GM19240 (cell line): ENCODE results near the gene CBX3.
"Not testable (repeated sequence)": the region's sequence is repeated elsewhere in the genome, so short reads cannot be mapped to it uniquely, and the experiment has no call there.

Experiments
- DNase-seq: peaks from one replicate; pipeline ENCODE4 v3.0.0; 2011; ENCODE audit warnings: low spot score; ENCODE audit not compliant: insufficient read length

Gene CBX3

DNA sequence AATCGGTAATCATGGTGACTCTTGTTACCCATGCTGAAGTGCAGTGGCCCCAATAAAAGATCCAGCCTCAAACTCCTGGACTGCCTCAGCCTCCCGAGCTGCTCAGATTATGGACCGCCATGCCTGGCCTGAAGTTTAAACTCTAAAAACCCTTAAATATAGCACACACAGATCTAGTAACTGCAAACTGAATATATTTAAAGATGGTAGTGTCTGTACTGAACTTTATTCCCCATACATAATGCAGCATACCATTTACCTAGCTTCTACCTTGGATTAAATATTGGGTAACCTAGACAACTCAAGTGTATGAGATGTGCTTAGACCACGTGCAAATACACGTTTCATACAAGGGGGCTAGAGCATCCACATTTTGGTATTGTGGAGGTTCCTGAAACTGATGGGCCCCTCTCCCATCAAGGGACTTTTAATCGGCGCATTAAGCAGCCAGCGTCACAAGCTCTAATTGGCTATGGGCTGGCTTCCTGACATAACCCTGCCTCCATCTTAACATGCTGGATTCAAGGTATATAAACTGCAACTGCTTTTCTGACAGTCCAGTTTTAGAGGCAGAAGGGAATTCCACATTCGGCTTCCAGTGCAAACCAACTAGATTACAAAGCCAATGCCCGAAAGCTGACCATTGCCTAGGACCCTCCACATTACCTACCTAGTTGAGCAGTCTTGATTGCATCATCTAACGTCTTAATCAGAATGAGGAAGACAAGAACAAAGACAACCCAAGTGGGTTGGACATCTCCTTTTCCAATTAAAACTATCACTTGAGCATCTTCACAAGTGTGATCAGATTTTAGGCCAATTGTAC lies 14.0 kb upstream of the CBX3 start:
- DNase-seq = no peak

DNA sequence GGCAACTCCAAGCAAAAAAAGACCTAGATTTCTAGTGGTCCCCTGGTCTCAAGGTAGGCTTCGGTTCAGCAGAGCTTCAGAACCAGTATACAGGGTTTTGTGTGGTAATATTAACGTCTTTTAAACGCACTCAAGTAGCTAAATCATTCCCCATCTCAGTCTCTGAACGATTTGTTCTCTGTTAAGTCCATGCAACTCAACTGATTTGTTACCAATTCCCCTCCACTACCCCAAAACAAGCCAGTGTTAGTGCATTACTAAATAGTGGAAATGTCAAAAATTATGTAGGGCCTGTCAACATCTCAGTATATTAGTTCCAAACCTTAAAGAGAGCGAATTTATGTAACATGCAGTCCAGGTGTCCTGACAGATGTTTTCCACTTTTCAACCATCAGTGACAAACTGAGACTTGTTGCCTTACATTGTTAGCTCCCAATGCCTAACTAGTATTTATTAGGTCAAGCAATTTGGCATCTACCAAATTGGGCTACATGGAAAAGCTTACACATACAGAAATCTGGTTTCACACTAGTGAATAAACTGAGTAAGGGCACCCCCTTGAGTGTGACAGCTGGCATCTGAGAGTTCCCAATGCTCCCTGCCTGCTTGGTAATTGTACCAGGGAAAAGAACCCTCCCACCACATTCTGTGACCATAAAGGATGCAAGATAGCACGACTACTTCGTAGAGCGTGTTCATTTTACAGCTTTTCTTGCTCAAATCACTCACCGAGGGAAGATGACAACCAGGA lies 13.2 kb upstream of the CBX3 start:
- no peak for DNase-seq

DNA sequence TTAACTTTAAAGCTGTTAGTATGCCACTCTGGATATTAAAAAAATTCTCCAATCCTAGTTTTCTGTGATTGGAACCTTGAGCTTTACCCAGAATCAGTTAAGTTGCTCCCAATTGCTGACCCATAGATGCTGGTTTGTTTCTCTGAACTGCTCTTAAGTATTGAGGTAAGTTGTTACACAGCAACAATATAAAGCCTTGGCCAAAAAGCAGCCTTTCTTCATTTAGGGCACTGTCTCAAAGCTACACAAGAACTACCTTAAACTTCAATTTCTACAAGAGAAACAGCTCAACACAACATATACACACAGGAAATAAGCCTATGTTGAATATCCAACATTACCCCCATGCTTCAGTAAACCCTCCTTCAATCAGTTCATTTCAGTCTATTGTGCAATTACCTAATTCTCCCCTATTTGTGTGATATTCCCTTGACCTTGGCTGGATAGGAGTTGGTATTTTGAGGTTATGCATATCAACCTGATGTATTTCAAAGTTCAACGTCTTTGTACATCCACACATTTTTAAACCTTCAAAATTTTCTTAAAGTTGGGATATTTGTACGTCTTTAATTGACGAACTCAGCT lies 12.5 kb upstream of the CBX3 start:
- DNase-seq = no peak

DNA sequence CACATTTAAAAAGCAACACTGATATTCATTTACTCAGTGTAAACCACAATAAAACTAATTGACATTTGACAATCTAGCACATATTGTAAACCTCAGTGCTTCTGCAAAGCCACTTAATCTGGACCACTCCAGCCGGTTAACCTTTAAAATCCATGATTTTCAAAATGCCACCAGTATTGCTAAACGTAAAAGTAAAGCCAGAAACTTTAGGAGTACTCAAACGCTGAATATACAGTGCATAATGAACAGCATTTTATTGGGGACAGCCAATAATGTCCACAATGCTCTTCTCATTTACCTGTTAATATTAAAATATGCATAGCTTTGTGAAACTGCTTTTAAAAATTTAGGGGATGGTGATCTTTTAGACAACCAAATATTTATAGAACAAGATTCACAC lies 11.8 kb upstream of the CBX3 start:
- DNase-seq = no peak

DNA sequence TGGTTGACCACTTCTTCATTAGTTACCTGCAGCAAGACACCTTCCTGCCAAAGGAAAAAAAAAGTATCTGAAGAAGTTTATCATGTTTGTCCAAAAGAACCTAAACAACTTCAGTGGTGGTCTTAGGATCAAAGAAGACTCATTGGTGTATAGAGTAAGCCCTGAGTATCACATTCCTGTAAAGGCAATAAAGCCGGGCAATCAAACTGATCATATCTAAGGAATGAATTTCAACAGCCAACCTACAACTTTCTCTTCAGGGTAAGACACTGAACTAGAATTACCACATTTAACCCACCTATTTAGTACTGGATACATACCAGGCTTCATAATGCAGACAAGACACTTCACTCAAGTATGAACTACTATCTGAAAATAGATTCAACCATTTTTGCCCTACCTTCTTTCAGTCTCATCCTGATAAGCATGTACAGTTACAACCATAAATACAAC lies 11.1 kb upstream of the CBX3 start:
- DNase-seq = no peak

DNA sequence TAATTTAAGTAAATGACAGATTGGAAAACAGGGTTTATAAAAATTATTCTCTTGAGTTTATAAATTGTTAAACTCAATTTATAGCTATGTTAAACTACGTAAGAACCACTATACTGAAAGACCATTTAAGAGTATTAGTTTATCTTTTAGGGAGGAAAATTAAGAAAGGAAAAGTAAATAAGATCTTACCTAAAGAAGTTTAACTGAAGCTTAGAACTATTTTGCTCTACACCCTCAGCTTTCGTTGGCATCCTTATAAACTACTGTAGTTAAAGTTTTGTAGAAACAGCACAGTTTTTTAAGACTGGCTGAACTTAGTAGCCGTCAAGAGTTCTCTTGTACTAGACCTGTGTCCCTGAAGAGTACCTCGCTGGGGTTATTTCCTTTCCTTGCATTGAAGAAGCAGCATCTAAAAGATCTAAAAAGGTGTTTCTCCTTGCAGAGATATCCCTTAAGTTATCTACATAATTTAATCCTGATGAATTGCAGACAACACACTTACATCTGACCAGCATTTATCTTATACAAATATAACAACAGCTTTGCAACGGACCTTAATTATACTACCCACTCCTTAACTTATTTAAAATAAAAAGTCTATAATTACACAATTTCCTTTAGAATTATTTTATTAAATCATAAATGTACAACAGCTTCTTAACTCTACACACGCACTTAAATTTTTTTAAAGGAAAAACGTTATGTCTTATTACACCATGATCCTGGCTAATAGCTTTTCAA lies 10.1 kb upstream of the CBX3 start:
- DNase-seq = no peak

DNA sequence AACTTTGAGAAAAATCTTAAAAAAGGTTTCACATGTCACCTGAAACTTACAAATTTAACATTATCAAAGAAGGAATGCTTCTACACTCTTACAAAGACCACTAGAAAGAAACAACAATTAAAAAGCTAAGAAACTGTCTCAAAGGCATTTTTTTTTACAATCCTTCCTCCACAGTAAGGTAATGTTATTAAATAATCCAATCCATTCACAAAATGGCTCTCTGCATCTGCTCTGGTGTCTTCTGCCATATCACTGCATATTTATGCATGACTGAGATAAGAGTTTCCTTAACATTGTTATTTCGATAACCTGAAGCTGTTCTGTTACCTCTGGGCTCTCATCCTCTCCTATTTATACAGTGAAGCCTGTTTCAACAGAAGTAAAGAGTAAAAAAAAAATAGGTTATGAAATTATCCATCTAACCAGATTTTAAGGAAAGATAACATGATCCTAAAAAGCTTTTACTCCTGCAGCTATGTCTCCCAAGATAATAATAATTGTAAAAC lies 9.5 kb upstream of the CBX3 start:
- DNase-seq = no peak

DNA sequence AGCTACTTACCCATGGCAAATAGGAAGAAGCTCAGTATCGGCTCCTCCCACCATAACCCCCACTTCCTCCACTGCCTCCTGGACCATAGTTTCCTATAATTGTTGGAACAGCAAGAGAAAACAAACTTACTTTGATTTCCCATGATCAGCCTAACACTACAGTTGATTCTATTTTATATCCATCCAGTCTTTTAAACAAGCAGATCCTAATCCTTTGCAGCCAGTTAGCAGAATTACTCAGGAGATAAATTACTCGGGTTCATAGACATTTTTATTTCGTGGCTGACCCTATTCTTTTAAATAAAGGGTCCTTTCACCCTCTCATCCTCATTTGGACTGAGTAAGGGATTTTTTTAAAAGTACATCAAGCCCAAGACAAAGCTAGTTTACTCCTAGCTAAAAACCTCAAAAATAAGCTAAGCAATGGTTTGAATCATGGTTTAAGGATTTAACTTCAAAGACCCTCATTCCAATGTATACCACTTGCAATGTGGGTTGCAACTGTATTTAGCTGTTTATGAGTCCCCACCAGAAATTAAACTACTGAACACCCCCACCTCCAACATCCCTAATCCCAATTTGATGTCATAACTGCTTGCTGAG lies 9.0 kb upstream of the CBX3 start:
- DNase-seq = no peak

DNA sequence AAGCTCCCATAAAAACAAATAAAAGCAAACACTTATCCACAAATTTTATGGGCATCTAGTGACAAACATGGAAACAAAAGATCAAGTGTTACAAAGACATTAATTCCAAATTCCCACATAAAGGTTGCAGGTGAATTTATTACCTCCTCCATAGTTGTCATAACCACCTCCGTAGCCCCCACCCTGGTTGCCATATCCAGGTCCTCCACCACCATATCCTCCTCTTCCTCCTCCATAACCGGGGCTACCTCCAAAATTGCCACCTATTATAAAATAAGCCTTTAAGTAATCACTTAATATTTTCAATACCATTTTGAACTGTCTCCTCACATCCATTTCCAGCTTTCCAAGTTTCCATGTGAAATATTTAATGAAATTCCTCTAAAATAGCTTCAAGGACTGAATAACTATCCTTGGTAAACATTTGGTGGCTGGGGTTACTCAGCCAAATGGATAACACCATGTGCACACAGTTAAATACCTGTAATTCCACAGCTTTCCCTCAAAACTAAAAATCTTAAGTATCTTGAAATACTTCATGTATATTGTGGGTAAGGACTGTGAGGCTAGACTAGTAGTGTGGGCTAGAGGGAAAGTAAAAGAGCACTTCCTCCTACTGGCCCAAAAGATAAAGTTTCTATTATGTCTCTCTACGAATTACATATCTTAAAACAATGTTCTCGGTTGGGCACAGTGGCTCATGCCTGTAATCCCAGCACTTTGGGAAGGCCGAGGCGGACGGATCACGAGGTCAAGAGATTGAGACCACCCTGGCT lies 7.9 kb upstream of the CBX3 start:
- no peak for DNase-seq

DNA sequence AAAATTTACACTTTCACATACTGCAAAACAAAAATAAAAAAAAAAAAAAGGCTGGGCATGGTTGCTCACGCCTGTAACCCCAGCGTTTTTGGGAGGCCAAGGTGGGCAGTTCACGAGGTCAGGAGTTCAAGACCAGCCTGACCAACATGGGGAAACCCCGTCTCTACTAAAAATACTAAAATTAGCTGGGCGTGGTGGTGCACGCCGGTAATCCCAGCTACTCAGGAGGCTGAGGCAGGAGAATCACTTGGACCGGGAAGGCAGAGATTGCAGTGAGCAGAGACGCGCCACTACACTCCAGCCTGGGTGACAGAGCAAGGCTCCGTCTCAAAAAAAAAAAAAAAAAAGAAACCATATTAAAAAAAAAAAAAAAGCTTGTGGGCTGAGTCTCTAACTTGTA lies 6.8 kb upstream of the CBX3 start:
- DNase-seq = not testable (repeated sequence)

DNA sequence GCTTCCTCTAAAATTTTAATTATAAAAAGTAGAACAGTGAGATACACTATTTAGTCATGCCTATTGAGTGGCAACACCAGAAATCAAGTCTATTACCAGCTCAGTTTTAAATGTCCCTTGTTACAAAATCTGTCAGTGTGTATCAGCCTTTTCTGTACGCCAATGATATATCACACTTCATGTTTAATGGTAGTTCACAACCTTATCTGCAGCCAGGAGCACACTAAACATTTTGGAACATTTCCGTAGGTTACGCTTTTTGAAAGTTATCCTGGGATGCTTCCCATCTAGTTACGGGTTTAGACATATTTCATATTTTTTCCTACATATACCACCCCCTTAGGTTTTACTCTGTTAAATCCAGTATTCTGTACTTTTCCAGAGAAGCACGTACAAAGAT lies 6.4 kb upstream of the CBX3 start:
- no peak for DNase-seq

DNA sequence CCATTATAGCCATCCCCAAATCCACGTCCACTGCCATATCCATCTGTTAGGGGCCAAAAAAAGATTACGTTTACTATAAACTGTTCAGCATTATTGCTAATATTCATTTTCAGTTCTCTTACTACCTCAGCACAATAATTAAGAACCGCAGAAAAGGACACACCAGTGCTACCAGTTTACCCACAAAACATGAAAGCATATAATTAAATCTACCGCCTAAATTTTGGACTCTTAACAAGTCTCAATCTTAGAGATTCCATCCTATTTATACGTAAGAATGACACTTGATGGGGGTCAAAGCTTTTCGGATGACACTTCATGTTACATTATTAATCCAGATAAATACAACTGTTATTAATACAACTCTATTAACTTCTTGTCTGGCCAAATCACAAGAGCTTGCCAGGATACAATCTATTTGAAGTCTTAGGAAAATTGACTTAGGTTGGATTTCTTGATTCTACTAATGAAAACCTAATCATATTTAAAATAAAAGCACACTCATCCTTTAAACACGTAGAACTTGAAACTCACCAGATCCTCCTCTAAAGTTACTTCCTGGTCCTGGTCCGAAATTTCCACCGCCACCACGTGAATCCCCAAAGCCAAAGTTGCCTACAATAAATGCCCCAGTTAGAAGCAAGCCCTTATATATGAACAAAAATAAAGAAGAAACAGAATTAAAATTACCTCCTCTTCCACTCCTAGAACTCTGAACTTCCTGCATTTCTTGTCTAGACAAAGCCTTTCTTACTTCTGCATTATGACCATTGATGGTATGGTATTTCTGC lies 5.5 kb upstream of the CBX3 start:
- no peak for DNase-seq

DNA sequence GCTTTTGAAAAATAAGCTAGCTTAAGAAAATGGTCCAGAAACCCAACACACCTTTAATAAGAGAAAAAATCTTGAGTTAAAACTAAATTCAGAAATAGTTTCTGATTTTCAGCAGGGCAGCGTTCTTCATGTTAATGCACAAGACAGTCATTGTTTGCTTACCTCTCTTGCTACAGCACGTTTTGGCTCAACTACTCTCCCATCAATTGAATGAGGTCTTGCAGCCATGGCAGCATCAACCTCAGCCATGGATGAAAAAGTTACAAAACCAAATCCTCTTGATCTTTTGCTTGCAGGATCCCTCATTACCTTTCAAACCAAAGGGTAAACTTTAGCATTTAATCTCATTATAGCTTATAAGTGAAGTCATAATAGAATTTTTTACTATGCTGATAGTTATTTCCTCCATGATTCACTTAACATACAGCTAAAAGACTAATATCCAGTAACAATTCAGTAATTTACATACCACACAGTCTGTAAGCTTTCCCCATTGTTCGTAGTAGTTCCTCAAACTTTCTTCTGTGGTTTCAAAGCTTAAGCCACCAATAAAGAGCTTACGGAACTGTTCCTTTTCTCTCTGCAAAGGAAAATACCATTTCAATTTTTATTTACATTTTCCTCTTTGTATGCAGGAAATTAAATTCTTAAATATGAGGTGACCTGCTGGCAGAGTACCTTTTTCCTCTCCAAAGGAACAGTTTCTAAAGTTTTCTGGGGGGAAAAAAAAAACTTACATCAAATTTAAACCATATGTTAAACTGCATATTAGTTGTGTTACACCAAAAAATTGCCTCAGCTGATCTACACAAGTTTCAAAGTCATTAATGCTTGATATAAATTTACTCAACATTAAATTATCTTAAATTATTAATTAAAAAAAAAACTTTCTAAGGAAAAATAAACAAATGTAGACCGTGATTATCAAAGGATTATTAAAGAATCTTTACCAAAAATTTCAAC lies 4.1 kb upstream of the CBX3 start:
- no peak for DNase-seq

DNA sequence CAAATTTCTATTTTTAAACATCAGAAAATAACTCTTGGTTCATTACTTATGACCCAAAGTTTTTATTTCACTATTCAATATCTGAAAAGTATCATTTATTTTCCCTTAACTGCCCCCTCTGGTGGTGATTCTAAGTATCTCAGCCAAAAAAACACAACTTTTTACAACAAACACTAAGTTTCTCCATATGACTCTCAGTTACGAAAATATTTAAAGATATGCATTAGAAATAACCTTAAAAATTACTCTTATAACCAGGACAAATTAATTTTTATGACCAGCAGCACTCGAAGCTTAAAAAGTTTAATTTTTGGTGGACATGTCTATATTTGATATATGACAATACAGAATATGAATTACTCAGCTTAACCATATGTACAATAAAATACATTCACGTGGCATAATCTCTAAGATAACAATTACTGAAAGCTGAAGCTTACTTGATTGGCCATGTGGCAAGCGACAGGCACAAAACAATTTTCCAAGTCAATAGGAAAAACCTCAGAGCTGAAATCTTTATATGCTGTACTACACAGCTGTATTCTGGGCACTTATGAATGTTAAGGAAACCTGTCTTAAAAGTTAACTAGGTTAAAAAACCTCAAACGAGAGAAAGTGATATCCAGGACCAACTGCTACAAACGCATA lies 3.3 kb upstream of the CBX3 start:
- DNase-seq = no peak

DNA sequence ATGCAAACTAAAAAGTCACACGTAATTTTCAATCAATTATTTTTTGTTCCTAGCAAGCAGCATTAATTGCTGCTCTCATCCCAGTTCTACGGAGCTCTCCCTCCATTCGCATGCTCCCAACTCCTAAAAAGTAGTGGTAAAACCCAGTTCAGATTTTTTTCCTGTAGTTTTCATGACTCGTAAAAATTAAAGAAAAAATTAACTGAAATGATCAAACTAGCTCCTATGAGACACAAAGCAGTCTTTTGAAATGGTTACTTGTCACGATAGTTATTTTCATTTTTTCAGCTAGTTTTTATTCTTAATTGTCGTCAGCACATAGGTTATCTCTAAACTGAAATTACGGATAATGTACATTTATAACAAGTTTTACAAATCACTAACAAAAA lies 2.8 kb upstream of the CBX3 start:
- DNase-seq = no peak

DNA sequence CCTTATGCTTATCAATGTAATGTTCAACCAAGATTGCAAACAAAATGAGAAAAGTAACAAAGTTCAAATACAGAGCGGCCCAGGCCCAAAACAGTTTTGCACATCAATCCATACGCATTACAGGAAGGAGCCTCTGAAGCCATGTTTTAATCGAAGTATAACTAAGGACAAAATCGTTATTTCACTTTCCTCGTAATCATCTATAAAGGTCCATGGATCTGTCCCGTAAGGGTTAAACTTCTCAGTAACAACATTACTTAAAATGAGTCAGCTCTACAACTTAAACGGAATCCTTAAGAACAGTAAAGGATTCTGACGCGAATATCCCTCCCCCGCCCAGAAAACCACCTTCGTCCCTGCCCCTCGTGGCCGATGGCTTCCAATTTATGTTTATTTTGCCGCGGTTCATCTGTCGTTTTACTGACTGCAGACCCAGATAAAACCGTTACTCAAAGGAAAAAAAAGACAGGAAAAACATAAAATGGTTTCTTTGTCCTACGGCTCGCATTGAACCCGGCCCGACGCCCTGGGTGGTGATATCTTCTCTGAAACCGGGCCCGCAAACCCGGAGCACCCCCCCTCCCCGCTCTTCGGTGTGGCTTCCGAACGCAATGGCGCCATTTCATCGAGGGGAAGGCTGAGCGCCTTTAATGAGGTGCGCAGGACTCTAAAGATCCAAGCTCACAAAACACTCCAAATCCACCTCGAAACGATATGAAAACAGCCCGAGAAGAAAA lies 2.1 kb upstream of the CBX3 start:
- no peak for DNase-seq

DNA sequence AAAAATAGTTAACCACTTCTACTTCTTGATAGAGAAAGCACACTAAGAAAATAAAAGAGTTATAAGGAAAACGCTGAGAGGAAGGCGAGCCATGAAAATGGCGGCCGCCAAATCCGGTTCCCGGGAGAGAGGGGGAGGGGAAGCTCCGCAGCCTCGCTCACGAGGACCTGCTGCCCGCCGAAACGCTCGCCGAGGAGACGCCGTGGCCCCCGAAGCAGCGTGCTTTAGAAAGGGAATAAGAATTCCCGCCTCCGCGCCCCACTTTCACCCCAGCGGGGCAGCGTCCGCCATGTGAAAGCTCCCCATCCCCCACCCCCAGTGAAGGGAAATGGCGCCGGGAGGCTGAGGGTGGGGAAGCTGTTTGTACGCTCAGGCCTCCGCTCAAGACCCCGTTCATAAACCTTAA lies 1.5 kb upstream of the CBX3 start:
- DNase-seq = no peak
